HG02870 (cell line): Measurements from ENCODE around the gene FAM53A.
"Not testable (repeated sequence)": the region's sequence is repeated elsewhere in the genome, so short reads cannot be mapped to it uniquely, and the experiment has no call there.

ENCODE experiments used
- ATAC-seq: cut with Tn5 transposase; IDR thresholded peaks from one replicate; pipeline ENCODE4 v1.9.1; 2021; ENCODE audit warnings: mild to moderate bottlenecking, moderate library complexity; ENCODE audit not compliant: unreplicated experiment

FAM53A gene

GRCh38 chr4:1608821-1609500 is 75.2 kb downstream of the FAM53A start:
- no peak for ATAC-seq

- no peak for ATAC-seq
Measured at GRCh38 chr4:1608196-1608820, 75.8 kb downstream of the FAM53A start.

- ATAC-seq, result not testable (repeated sequence)
Measured at GRCh38 chr4:1607436-1608195, 76.5 kb downstream of the FAM53A start.

- ATAC-seq, result no peak
Measured at GRCh38 chr4:1604706-1605205, 79.4 kb downstream of the FAM53A start.

GRCh38 chr4:1604181-1604705 is 79.9 kb downstream of the FAM53A start:
- ATAC-seq, result no peak

GRCh38 chr4:1603413-1604135 is 80.5 kb downstream of the FAM53A start:
- no peak for ATAC-seq

GRCh38 chr4:1602655-1603412 is 81.3 kb downstream of the FAM53A start:
- no peak for ATAC-seq

- ATAC-seq, result no peak
Measured at GRCh38 chr4:1601852-1602654, 82.1 kb downstream of the FAM53A start.

- no peak for ATAC-seq
Measured at GRCh38 chr4:1601533-1601835, 82.6 kb downstream of the FAM53A start.

- no peak for ATAC-seq
Measured at GRCh38 chr4:1600811-1601532, 83.1 kb downstream of the FAM53A start.

- ATAC-seq, result no peak
Measured at GRCh38 chr4:1600211-1600780, 83.8 kb downstream of the FAM53A start.

GRCh38 chr4:1599491-1600210 is 84.5 kb downstream of the FAM53A start:
- no peak for ATAC-seq

- ATAC-seq, result no peak
Measured at GRCh38 chr4:1599026-1599481, 85.1 kb downstream of the FAM53A start.

- ATAC-seq, result no peak
Measured at GRCh38 chr4:1598206-1599025, 85.7 kb downstream of the FAM53A start.

- ATAC-seq, result no peak
Measured at GRCh38 chr4:1597021-1597931, 86.8 kb downstream of the FAM53A start.

- no peak for ATAC-seq
Measured at GRCh38 chr4:1596393-1596792, 87.7 kb downstream of the FAM53A start.
